DOHH2 (cell line): ENCODE data around the gene NCBP2.

ENCODE experiments used
- EZH2phosphoT487 ChIP-seq: fragments of 200-600 bp; sonication (generic); IDR thresholded peaks from 2 replicates; pipeline ENCODE4 v1.6.1; 2017; ENCODE audit warnings: borderline replicate concordance, mild to moderate bottlenecking, antibody characterized with exemption, low read length, moderate library complexity, mixed read lengths
- TF ChIP-seq, protein P1 (sequence below): fragments of 200-600 bp; sonication (generic); IDR thresholded peaks from one replicate; pipeline ENCODE4 v1.5.1; 2014; ENCODE audit warnings: antibody characterized with exemption, mild to moderate bottlenecking, low read depth, low read length; ENCODE audit not compliant: poor library complexity, severe bottlenecking

DNA sequence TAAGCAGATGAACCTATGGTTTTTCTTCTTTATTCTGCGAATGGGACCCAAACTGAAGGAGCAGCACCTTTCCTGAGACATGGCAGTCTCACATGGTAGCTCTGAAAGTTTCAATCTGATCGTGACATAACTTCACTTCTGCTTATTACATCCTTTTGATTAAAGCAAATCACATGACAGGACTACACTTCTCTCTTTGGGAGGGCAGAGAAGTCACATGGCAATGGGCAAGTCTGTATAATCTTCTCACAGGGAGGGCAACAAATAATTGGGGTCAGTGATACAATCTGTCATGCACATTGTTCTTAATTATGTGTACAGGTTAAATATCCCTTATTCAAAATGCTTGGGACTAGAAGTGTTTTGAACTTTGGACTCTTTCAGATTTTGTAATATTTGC, 21.6 kb downstream of the NCBP2 start:
- TF ChIP-seq, protein P1, sequence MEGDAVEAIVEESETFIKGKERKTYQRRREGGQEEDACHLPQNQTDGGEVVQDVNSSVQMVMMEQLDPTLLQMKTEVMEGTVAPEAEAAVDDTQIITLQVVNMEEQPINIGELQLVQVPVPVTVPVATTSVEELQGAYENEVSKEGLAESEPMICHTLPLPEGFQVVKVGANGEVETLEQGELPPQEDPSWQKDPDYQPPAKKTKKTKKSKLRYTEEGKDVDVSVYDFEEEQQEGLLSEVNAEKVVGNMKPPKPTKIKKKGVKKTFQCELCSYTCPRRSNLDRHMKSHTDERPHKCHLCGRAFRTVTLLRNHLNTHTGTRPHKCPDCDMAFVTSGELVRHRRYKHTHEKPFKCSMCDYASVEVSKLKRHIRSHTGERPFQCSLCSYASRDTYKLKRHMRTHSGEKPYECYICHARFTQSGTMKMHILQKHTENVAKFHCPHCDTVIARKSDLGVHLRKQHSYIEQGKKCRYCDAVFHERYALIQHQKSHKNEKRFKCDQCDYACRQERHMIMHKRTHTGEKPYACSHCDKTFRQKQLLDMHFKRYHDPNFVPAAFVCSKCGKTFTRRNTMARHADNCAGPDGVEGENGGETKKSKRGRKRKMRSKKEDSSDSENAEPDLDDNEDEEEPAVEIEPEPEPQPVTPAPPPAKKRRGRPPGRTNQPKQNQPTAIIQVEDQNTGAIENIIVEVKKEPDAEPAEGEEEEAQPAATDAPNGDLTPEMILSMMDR: no peak
- TF ChIP-seq EZH2phosphoT487: no peak
